ENCODE data around the gene IER2. TPM values are rescaled to one million over a fixed set of nuclear protein-coding genes. Genes with fewer than 3 reads are reported as not detected.
A peak's percentile ranks its signal among the peaks of the same experiment; 100 is the strongest.

IER2 gene
- total RNA-seq, 6 donors from 2014 or later, result 94.3 to 246 (median 129) TPM

GRCh38 chr19:13160557-13160956 lies 10.3 kb downstream of the IER2 start:
- 67 to 91% methylated on average over 1 of the region's 1 CpG for WGBS, 2 donors
- no peaks in the 10 kb centered on the region for H3K36me3 ChIP-seq
- no peak for TF ChIP-seq POLR2A (IDR thresholded peaks at IDR 0.05)
- no peaks in the 10 kb centered on the region for H3K27me3 ChIP-seq
- no peaks in the 10 kb centered on the region for H3K9me3 ChIP-seq
- H3K4me1 ChIP-seq, result peaks cover 42 to 67% (median 55%) of the 10 kb centered on the region in 4 donors
- peak overlapping the region in 1 of 4 donors; percentile 98 for H3K27ac ChIP-seq
- ATAC-seq (ENCODE audit: low FRiP score in 2 of 2) (no peak), DNase-seq (no peak)
- no peak overlapping the region for H3K4me3 ChIP-seq

GRCh38 chr19:13162724-13163608 lies 12.8 kb downstream of the IER2 start:
- H3K4me3 ChIP-seq, result peak overlapping the region; percentile 7 to 52 (median 38)

GRCh38 chr19:13163609-13164342 lies 13.6 kb downstream of the IER2 start:
- Histone ChIP-seq H3K36me3 (no peaks in the 10 kb centered on the region), H3K9me3 (no peaks in the 10 kb centered on the region), H3K4me1 (peaks cover 55 to 75% (median 70%) of the 10 kb centered on the region in 4 donors), H3K27ac (peak overlapping the region; percentile 97 to 98 (median 98)), H3K4me3 (peak overlapping the region in 3 of 4 donors; percentile 33 to 52 (median 43)), H3K27me3 (no peaks in the 10 kb centered on the region)
- TF ChIP-seq POLR2A (IDR thresholded peaks at IDR 0.05) (peak in 2 of 4 donors; percentile 13 to 28), CTCF (IDR thresholded peaks at IDR 0.05) (no peak), EP300 (IDR thresholded peaks at IDR 0.05) (peak in 1 of 4 donors; percentile 64), POLR2AphosphoS5 (IDR thresholded peaks at IDR 0.05) (peak; percentile 40 to 78)
- WGBS, 2 donors, result 3 to 13% methylated on average over 17 to 18 of the region's 20 CpGs
- DNase-seq (peak; percentile 84 to 92), ATAC-seq (ENCODE audit: low FRiP score in 2 of 2) (peak; percentile 61)

More at GRCh38 chr19:13162724-13163608, 12.8 kb downstream of the IER2 start:
- no peaks in the 10 kb centered on the region for H3K9me3 ChIP-seq
- peaks cover 55 to 69% (median 62%) of the 10 kb centered on the region in 4 donors for H3K4me1 ChIP-seq
- ATAC-seq (ENCODE audit: low FRiP score in 2 of 2), result peak; percentile 91 to 92
- 0 to 10% methylated on average over 7 to 15 of the region's 58 CpGs for WGBS, 2 donors
- TF ChIP-seq EP300 (IDR thresholded peaks at IDR 0.05) (peak in 2 of 4 donors; percentile 62 to 77), CTCF (IDR thresholded peaks at IDR 0.05) (peak in 2 of 6 experiments; percentile 7 to 9), POLR2AphosphoS5 (IDR thresholded peaks at IDR 0.05) (peak; percentile 90 to 91), POLR2A (IDR thresholded peaks at IDR 0.05) (peak in 2 of 4 donors; percentile 56 to 79)
- peak; percentile 97 to 99 for DNase-seq
- H3K27me3 ChIP-seq, result no peaks in the 10 kb centered on the region
- no peaks in the 10 kb centered on the region for H3K36me3 ChIP-seq
- peak overlapping the region; percentile 97 to 98 (median 98) for H3K27ac ChIP-seq

- Histone ChIP-seq H3K27me3 (no peaks in the 10 kb centered on the region), H3K4me1 (peaks cover 55 to 83% (median 77%) of the 10 kb centered on the region in 4 donors), H3K27ac (peak overlapping the region; percentile 97 to 98 (median 98)), H3K9me3 (no peaks in the 10 kb centered on the region), H3K4me3 (peak overlapping the region in 3 of 4 donors; percentile 33 to 52 (median 43)), H3K36me3 (no peaks in the 10 kb centered on the region)
- ATAC-seq (ENCODE audit: low FRiP score in 2 of 2), result peak in 1 of 2 donors; percentile 35
- 18 to 23% methylated on average over 7 to 18 of the region's 19 CpGs for WGBS, 2 donors
- DNase-seq, result peak in 1 of 2 donors; percentile 70
- no peak for TF ChIP-seq CTCF (IDR thresholded peaks at IDR 0.05)
- peak; percentile 31 to 93 (median 70) for TF ChIP-seq EP300 (IDR thresholded peaks at IDR 0.05)
- peak in 1 of 4 donors; percentile 8 for TF ChIP-seq POLR2A (IDR thresholded peaks at IDR 0.05)
- TF ChIP-seq POLR2AphosphoS5 (IDR thresholded peaks at IDR 0.05), result peak; percentile 89 to 93
Measured at GRCh38 chr19:13164343-13165161, 14.3 kb downstream of the IER2 start.
